IMR-90 (cell line): ENCODE results near the gene BCAS3.

Source experiments
- BHLHE40 ChIP-seq: fragments of 150-350 bp; IDR thresholded peaks from 2 replicates; pipeline ENCODE4 v1.6.1; 2016; ENCODE audit warnings: mild to moderate bottlenecking, low read depth, low read length
- CEBPB ChIP-seq: IDR thresholded peaks from 2 replicates; pipeline ENCODE4 v1.6.1; 2012; ENCODE audit warnings: low read depth, low read length, improper control_type of control experiment
- CHD1 ChIP-seq: IDR thresholded peaks from 2 replicates; pipeline ENCODE4 v1.6.1; 2012; ENCODE audit warnings: low read depth, low read length, improper control_type of control experiment
- ELK1 ChIP-seq: fragments of 150-350 bp; IDR thresholded peaks from 2 replicates; pipeline ENCODE4 v1.6.1; 2016; ENCODE audit warnings: low read depth, mild to moderate bottlenecking, low read length, moderate library complexity, borderline replicate concordance
- MAFK ChIP-seq: IDR thresholded peaks from 2 replicates; pipeline ENCODE4 v1.6.1; 2012; ENCODE audit warnings: low read depth, low read length, improper control_type of control experiment
- MAZ ChIP-seq: IDR thresholded peaks from 2 replicates; pipeline ENCODE4 v1.6.1; 2012; ENCODE audit warnings: low read depth, mild to moderate bottlenecking, low read length, improper control_type of control experiment, moderate library complexity, borderline replicate concordance
- MXI1 ChIP-seq: IDR thresholded peaks from 2 replicates; pipeline ENCODE4 v1.6.1; 2012; ENCODE audit warnings: low read depth, mild to moderate bottlenecking, low read length, moderate library complexity, borderline replicate concordance
- POLR2A ChIP-seq: IDR thresholded peaks from 2 replicates; pipeline ENCODE4 v1.6.1; 2012; ENCODE audit warnings: mild to moderate bottlenecking, low read depth, low read length
- RAD21 ChIP-seq: IDR thresholded peaks from 2 replicates; pipeline ENCODE4 v1.6.1; 2012; ENCODE audit warnings: low read length, improper control_type of control experiment
- RCOR1 ChIP-seq: IDR thresholded peaks from 2 replicates; pipeline ENCODE4 v1.6.1; 2012; ENCODE audit warnings: mild to moderate bottlenecking, low read length, improper control_type of control experiment; ENCODE audit not compliant: insufficient replicate concordance
- RFX5 ChIP-seq: IDR thresholded peaks from 2 replicates; pipeline ENCODE4 v1.8.0; 2012; ENCODE audit warnings: low read depth, mild to moderate bottlenecking, low read length, moderate library complexity
- SMC3 ChIP-seq: fragments of 150-350 bp; IDR thresholded peaks from 2 replicates; pipeline ENCODE4 v1.6.1; 2016; ENCODE audit warnings: low read depth, mild to moderate bottlenecking, antibody characterized with exemption, low read length, moderate library complexity
- USF2 ChIP-seq: fragments of 150-350 bp; IDR thresholded peaks from 2 replicates; pipeline ENCODE4 v1.6.1; 2017; ENCODE audit warnings: mild to moderate bottlenecking, antibody characterized with exemption, low read length, low read depth
- TF ChIP-seq, protein P1 (sequence below): conservative IDR thresholded peaks from 2 replicates; pipeline ENCODE4 v1.5.1; 2012; ENCODE audit warnings: mild to moderate bottlenecking, low read depth, low read length, improper control_type of control experiment

- TF ChIP-seq MAFK (no peak), USF2 (no peak), MXI1 (no peak), POLR2A (no peak), CEBPB (no peak), RCOR1 (no peak), MAZ (no peak), RFX5 (no peak), RAD21 (no peak), ELK1 (no peak), SMC3 (no peak), CHD1 (no peak), BHLHE40 (no peak)
- TF ChIP-seq, protein P1, sequence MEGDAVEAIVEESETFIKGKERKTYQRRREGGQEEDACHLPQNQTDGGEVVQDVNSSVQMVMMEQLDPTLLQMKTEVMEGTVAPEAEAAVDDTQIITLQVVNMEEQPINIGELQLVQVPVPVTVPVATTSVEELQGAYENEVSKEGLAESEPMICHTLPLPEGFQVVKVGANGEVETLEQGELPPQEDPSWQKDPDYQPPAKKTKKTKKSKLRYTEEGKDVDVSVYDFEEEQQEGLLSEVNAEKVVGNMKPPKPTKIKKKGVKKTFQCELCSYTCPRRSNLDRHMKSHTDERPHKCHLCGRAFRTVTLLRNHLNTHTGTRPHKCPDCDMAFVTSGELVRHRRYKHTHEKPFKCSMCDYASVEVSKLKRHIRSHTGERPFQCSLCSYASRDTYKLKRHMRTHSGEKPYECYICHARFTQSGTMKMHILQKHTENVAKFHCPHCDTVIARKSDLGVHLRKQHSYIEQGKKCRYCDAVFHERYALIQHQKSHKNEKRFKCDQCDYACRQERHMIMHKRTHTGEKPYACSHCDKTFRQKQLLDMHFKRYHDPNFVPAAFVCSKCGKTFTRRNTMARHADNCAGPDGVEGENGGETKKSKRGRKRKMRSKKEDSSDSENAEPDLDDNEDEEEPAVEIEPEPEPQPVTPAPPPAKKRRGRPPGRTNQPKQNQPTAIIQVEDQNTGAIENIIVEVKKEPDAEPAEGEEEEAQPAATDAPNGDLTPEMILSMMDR: no peak
These were observed 458.6 kb downstream of the BCAS3 start for GRCh38 chr17:61136296-61136695.
